HepG2 (cell line): ENCODE data around the gene CDH13.

Source experiments
- JDP2 ChIP-seq: sonication (generic); formaldehyde crosslinking; IDR thresholded peaks from 2 replicates; pipeline ENCODE4 v1.8.1; 2022; ENCODE audit warnings: missing genetic modification reagents, borderline replicate concordance
- ZBTB21 ChIP-seq: sonication (generic); formaldehyde crosslinking; IDR thresholded peaks from 2 replicates; pipeline ENCODE4 v1.4.0; 2020; ENCODE audit warnings: missing genetic modification reagents

GRCh38 chr16:83117810-83118209 is 491.0 kb downstream of the CDH13 start:
- no peak for TF ChIP-seq JDP2 (CRISPR knock-in tag)
- no peak for TF ChIP-seq ZBTB21 (CRISPR knock-in tag)
